ENCODE data around the gene NRL. TPM values are rescaled to one million over a fixed set of nuclear protein-coding genes. Genes with fewer than 3 reads are reported as not detected.

The NRL gene
- total RNA-seq, 1 experiment from 2014 or later, result 2.5 TPM

DNA sequence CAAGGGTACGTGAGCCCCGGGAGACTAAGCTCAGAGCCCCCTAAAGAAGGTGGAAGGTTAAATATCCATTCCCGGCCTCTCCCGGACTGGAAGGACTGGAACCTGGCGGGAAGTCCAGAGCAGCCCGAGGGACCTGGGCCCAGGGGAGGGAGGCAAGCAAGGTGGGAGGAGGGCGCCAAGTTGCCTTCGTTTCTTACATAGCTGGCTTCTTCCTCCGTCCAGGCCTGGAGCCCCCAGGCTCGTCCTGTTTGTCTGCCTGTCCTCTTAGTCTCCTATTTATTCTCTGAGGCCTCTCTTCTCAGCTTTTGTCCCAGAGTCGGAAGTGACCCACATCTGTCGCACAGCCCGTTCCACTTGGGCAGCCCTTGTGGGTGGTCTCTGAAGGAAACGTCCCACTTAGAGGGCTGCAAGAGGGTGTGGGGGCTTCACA, 19.9 kb downstream of the NRL start:
- Histone ChIP-seq H3K18ac (ENCODE audit: insufficient read length, low read depth, low read length) (peak overlapping the region; percentile 89), H2BK15ac (ENCODE audit: low read depth, low read length) (no peak overlapping the region), H2BK120ac (ENCODE audit: low read depth, low read length, poor library complexity, severe bottlenecking) (no peak overlapping the region), H4K8ac (replicated peaks; ENCODE audit: insufficient read length, low read depth, low read length) (no peak overlapping the region), H2BK12ac (ENCODE audit: insufficient read length, low read depth, low read length) (no peak overlapping the region), H3K23me2 (ENCODE audit: insufficient read length, low read depth, low read length, poor library complexity, severe bottlenecking) (peaks cover 6% of the 10 kb centered on the region), H3T11ph (ENCODE audit: low read length) (no peak overlapping the region), H3K23ac (ENCODE audit: insufficient read length, low read depth, low read length) (no peak overlapping the region), H3K14ac (ENCODE audit: insufficient read depth, low read length) (peak overlapping the region; percentile 84; the same call in 1 of the 2 replicates), H2BK5ac (ENCODE audit: insufficient read length, low read length) (no peak overlapping the region), H3K56ac (ENCODE audit: insufficient read length, low read depth, low read length) (no peak overlapping the region), H4K91ac (ENCODE audit: insufficient read length, low read depth, low read length) (peak overlapping the region; percentile 39), H3K9ac (ENCODE audit: extremely low read depth, insufficient read length, low read length) (peak overlapping the region; percentile 89), H3K79me2 (ENCODE audit: insufficient read depth, low read length) (no peaks in the 10 kb centered on the region; the same call in 1 of the 2 replicates), H3K27me3 (ENCODE audit: insufficient read depth, low read length) (no peaks in the 10 kb centered on the region), H4K20me1 (ENCODE audit: control insufficient read depth, insufficient read depth, insufficient read length) (no peaks in the 10 kb centered on the region), H3K79me1 (ENCODE audit: insufficient read depth, low read depth, low read length, poor library complexity, severe bottlenecking) (no peaks in the 10 kb centered on the region), H3K4ac (ENCODE audit: low read depth, low read length) (no peak overlapping the region), H3K4me2 (ENCODE audit: insufficient read depth, insufficient read length, low read length) (peak overlapping the region; percentile 85), H2AFZ (ENCODE audit: low read length) (no peak overlapping the region), H2BK20ac (ENCODE audit: low read depth, low read length, poor library complexity, severe bottlenecking) (no peak overlapping the region), H3K4me1 (ENCODE audit: insufficient read depth, low read length) (no peaks in the 10 kb centered on the region; the same call in 1 of the 2 replicates), H3K27ac (ENCODE audit: insufficient read length, low read depth, low read length) (no peak overlapping the region), H4K5ac (ENCODE audit: insufficient read length, low read depth, low read length) (no peak overlapping the region), H2AK5ac (ENCODE audit: insufficient read length, low read length) (no peak overlapping the region), H3K9me3 (ENCODE audit: control insufficient read depth, low read depth, low read length) (no peaks in the 10 kb centered on the region)
- peaks cover 0 to 2% of the 10 kb centered on the region in 2 experiments; a peak in 3 of 5 replicates for H3K9me3 Mint-ChIP-seq
- peaks cover 4% of the 10 kb centered on the region for H3K27me3 Mint-ChIP-seq (ENCODE audit: low read depth)
- H3K4me3 Mint-ChIP-seq, result peak overlapping the region; percentile 90 to 93
- H3K36me3 Mint-ChIP-seq (ENCODE audit: insufficient read depth in 1 of 3, low read depth in 3 of 3), result peaks cover 26 to 41% (median 30%) of the 10 kb centered on the region in 3 experiments; a peak in 6 of 7 replicates
- peaks cover 21 to 37% of the 10 kb centered on the region in 2 experiments for H3K4me1 Mint-ChIP-seq
- TF ChIP-seq, protein P1, sequence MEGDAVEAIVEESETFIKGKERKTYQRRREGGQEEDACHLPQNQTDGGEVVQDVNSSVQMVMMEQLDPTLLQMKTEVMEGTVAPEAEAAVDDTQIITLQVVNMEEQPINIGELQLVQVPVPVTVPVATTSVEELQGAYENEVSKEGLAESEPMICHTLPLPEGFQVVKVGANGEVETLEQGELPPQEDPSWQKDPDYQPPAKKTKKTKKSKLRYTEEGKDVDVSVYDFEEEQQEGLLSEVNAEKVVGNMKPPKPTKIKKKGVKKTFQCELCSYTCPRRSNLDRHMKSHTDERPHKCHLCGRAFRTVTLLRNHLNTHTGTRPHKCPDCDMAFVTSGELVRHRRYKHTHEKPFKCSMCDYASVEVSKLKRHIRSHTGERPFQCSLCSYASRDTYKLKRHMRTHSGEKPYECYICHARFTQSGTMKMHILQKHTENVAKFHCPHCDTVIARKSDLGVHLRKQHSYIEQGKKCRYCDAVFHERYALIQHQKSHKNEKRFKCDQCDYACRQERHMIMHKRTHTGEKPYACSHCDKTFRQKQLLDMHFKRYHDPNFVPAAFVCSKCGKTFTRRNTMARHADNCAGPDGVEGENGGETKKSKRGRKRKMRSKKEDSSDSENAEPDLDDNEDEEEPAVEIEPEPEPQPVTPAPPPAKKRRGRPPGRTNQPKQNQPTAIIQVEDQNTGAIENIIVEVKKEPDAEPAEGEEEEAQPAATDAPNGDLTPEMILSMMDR (conservative IDR thresholded peaks at IDR 0.05), result no peak
- no peak for DNase-seq
- peak overlapping the region; percentile 95 to 98 (median 97) for H3K27ac Mint-ChIP-seq
- no CpG with 5 or more reads among the region's 14 CpGs for whole genome bisulfite sequencing (ENCODE audit: extremely low coverage, insufficient read length, low lambda C conversion rate)

Data from H9 (cell line).